ENCODE measurements around the gene SLC17A7.

SLC17A7 gene

DNA sequence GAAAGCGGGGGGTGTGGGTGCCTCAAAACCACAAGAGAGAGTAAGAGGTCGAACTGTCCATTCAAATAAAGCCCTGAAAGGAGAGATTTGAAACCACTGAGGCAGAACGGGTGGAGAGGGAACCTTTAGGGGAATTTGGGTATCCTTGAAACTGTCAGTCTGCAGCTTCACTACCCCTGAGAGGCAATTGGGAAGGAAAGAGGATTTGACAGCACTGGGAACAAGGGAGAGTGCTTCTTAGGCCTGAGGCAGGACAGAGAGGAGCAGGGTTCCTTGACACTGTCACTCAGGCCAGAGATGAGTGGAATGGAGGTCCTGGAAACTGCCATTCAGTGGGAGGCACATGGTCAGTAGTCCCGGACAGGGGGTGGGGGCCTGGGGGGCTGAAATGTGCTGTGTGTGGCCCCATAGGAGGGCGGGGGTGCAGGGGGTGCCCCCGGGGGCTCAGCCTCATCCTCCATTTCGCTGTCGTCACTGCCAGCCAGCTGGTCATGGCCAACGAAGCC, 11.1 kb downstream of the SLC17A7 start:
- no peak for ATAC-seq
- no peak for TF ChIP-seq PPARA (CRISPR knock-in tag; IDR thresholded peaks at IDR 0.05; ENCODE audit: borderline replicate concordance)
- no peak for TF ChIP-seq ZNF565 (CRISPR knock-in tag; conservative IDR thresholded peaks at IDR 0.05; ENCODE audit: low read depth)
- no peak for TF ChIP-seq SNAI2 (CRISPR knock-in tag; IDR thresholded peaks at IDR 0.05)

DNA sequence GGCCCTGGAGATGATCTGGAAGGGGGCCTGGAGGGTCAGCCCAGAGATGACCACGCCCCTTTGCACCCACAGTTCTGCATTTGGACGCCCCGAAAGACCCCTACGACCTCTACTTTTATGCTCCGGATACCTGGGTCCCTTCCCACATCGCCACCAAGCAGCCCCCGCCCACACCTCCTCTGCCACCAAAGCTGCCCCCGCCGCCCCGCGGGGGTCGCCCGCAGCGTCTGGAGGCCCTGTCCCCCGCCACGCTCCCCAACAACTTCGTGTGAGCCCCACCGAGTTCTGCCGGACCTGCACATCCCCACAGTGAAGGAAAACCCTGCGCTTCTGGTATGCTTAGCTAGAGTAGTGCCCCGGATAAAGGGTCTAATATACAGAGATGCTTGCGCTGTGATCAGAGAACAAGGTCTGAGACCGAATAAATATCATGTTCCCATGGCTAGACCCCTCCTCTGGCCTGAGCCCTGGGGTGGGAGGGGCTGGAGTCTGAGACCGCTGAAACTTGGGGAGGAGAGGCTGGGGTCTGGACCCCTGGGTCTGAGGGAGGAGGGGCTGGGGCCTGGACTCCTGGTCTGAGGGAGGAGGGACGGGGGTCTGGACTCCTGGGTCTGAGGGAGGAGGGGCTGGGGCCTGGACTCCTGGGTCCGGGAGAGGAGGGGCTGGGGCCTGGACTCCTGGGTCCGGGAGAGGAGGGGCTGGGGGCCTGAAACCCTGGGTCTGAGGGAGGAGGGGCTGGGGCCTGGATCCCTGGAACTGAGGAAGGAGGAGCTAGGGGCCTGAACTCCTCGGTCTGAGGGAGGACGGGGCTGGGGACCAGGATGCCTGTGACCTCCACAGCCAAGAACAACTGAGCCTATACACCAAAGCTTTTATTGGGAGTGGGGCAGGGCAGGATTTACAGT, 12.5 kb downstream of the SLC17A7 start:
- ATAC-seq = no peak
- TF ChIP-seq ARNTL (CRISPR knock-in tag; IDR thresholded peaks at IDR 0.05; ENCODE audit: borderline replicate concordance, low read depth) (no peak), PPARA (CRISPR knock-in tag; IDR thresholded peaks at IDR 0.05; ENCODE audit: borderline replicate concordance) (no peak), ZNF565 (CRISPR knock-in tag; conservative IDR thresholded peaks at IDR 0.05; ENCODE audit: low read depth) (no peak), TOX (CRISPR knock-in tag; IDR thresholded peaks at IDR 0.05; ENCODE audit: borderline replicate concordance) (no peak), ISL1 (CRISPR knock-in tag; IDR thresholded peaks at IDR 0.05) (no peak), TCF4 (CRISPR knock-in tag; IDR thresholded peaks at IDR 0.05; ENCODE audit: borderline replicate concordance) (no peak), ZFP3 (CRISPR knock-in tag; IDR thresholded peaks at IDR 0.05) (no peak), GLIS3 (CRISPR knock-in tag; IDR thresholded peaks at IDR 0.05) (no peak), ESRRG (CRISPR knock-in tag; IDR thresholded peaks at IDR 0.05) (no peak), ZNF70 (CRISPR knock-in tag; IDR thresholded peaks at IDR 0.05) (no peak), CSRNP3 (CRISPR knock-in tag; IDR thresholded peaks at IDR 0.05) (no peak)

- peak; percentile 35 for ATAC-seq
- TF ChIP-seq ZNF565 (CRISPR knock-in tag; conservative IDR thresholded peaks at IDR 0.05; ENCODE audit: low read depth) (no peak), GLIS3 (CRISPR knock-in tag; IDR thresholded peaks at IDR 0.05) (no peak), ZNF8 (CRISPR knock-in tag; IDR thresholded peaks at IDR 0.05) (no peak), RARB (CRISPR knock-in tag; IDR thresholded peaks at IDR 0.05) (no peak), ZFP30 (CRISPR knock-in tag; IDR thresholded peaks at IDR 0.05) (no peak), TCF4 (CRISPR knock-in tag; IDR thresholded peaks at IDR 0.05; ENCODE audit: borderline replicate concordance) (no peak), ZNF70 (CRISPR knock-in tag; IDR thresholded peaks at IDR 0.05) (no peak), ARNTL (CRISPR knock-in tag; IDR thresholded peaks at IDR 0.05; ENCODE audit: borderline replicate concordance, low read depth) (no peak), CSRNP3 (CRISPR knock-in tag; IDR thresholded peaks at IDR 0.05) (no peak), SNAI2 (CRISPR knock-in tag; IDR thresholded peaks at IDR 0.05) (no peak), BACH2 (CRISPR knock-in tag; IDR thresholded peaks at IDR 0.05; ENCODE audit: borderline replicate concordance) (no peak)
- TF ChIP-seq, protein P1, sequence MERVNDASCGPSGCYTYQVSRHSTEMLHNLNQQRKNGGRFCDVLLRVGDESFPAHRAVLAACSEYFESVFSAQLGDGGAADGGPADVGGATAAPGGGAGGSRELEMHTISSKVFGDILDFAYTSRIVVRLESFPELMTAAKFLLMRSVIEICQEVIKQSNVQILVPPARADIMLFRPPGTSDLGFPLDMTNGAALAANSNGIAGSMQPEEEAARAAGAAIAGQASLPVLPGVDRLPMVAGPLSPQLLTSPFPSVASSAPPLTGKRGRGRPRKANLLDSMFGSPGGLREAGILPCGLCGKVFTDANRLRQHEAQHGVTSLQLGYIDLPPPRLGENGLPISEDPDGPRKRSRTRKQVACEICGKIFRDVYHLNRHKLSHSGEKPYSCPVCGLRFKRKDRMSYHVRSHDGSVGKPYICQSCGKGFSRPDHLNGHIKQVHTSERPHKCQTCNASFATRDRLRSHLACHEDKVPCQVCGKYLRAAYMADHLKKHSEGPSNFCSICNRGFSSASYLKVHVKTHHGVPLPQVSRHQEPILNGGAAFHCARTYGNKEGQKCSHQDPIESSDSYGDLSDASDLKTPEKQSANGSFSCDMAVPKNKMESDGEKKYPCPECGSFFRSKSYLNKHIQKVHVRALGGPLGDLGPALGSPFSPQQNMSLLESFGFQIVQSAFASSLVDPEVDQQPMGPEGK (CRISPR knock-in tag; IDR thresholded peaks at IDR 0.05; ENCODE audit: borderline replicate concordance) = no peak
- TF ChIP-seq, protein P2, sequence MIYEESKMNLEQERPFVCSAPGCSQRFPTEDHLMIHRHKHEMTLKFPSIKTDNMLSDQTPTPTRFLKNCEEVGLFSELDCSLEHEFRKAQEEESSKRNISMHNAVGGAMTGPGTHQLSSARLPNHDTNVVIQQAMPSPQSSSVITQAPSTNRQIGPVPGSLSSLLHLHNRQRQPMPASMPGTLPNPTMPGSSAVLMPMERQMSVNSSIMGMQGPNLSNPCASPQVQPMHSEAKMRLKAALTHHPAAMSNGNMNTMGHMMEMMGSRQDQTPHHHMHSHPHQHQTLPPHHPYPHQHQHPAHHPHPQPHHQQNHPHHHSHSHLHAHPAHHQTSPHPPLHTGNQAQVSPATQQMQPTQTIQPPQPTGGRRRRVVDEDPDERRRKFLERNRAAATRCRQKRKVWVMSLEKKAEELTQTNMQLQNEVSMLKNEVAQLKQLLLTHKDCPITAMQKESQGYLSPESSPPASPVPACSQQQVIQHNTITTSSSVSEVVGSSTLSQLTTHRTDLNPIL (CRISPR knock-in tag; IDR thresholded peaks at IDR 0.05; ENCODE audit: low read depth) = no peak
Measured at GRCh38 chr19:49427855-49428546, 13.3 kb downstream of the SLC17A7 start.

DNA sequence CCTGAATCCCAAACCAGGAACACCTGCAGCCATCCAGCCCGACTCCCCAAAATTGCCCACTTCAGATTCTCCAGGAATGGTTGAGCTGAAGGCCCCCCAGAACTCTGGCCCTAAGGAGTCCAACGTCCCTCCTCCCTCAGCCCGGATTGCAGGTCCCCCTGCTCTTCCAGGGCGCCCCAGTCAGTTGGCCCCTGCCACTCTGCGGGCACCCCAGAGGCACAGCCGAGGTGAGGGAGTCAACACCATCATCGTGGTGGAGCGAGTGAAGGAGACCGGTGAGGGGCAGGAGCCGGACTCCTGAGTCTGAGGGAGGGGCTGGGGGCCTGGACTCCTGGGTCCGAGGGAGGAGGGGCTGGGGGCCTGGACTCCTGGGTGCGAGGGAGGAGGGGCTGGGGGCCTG, 14.0 kb downstream of the SLC17A7 start:
- TF ChIP-seq POU6F1 (CRISPR knock-in tag; IDR thresholded peaks at IDR 0.05; ENCODE audit: borderline replicate concordance, low read depth) (no peak), GLIS3 (CRISPR knock-in tag; IDR thresholded peaks at IDR 0.05) (no peak), TOX (CRISPR knock-in tag; IDR thresholded peaks at IDR 0.05; ENCODE audit: borderline replicate concordance) (no peak)
- ATAC-seq = no peak
